Activated CD4-positive, alpha-beta T cell treated with anti-CD3 and anti-CD28 coated beads, Interleukin-2, amount 50 U/mL, for 24 hours (primary cell): ENCODE data around the gene ULK3.

Experiments
- DNase-seq, 2 donors: peaks; one replicate each; pipeline ENCODE4 v3.0.0-alpha.2; 2020; ENCODE audit warnings: low read depth in 1 of 2, low spot score in 1 of 2

ULK3 gene

DNA sequence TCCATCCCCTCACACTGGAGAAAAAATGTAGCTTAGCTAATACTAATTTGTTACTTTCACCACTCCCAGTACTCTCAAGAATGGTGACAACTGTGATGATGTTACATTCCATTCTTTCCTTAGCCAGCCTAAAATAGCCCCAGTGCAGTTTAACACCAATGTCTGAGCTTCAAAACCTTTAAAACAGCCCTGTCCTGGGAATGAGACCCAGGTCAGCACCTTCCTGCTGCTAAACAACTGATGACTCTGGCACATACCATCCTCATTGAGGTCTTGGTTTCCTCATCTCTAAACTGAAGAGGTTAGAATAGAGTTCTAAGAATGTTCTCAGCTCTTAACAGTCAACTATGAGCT is 26.4 kb upstream of the ULK3 start:
- no peak for DNase-seq

DNA sequence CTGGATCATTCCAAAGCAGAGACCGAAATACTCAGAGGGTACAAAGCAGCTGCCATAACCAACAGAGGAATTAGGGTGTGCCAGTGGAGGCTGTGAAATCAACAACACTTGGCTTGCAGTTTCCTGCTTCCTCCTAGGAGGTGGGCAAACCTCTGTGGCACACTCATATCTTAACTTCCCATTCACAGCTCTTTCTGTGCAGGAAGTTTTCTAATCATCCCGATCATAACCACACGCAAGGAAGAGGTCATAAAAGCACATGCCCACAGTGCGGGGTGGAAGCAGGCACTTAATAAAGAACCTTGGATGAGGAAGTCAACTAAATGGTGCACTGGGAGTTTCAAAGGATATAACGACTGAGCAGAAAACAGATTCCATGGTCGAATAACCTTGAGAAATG is 25.1 kb upstream of the ULK3 start:
- no peak for DNase-seq

- DNase-seq: no peak
Observed at GRCh38 chr15:74867466-74868038, 24.6 kb upstream of the ULK3 start.

DNA sequence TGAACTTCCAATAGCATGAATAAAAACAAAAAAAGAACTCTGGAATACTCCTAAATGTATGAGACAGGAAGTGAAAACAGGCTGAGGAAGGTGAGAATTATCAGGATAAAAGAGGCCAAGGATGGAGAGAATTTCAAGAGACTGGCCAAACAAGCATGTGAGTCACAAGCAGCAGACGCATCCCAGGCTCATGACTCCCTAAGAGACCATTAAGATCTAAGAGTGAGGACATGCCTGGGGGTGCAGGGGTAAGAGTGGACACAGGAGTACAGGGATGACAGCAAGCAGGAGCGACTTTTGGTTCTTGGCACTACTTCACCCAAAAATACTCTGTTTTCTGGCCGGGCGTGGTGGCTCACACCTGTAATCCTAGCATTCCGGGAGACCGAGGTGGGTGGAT is 23.1 kb upstream of the ULK3 start:
- no peak for DNase-seq

DNA sequence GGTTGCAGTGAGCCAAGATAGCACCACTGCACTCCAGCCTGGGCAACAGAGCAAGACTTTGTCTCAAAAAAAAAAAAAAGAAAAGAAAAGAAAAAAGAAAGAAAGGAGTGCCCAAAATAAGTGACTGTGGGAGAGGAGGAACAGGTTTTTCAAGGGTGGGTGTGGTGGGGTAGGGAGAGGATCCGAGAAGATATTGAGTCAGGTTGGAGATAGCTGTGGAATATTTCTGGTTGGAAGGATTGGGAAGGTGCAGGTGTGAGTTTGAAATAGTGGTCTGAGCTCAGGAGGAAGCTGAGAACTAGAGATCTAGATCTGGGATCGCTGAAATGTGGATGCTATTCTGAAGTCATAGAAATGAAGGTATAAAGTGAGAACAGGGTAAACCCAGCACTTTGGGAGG is 22.4 kb upstream of the ULK3 start:
- DNase-seq: no peak

DNA sequence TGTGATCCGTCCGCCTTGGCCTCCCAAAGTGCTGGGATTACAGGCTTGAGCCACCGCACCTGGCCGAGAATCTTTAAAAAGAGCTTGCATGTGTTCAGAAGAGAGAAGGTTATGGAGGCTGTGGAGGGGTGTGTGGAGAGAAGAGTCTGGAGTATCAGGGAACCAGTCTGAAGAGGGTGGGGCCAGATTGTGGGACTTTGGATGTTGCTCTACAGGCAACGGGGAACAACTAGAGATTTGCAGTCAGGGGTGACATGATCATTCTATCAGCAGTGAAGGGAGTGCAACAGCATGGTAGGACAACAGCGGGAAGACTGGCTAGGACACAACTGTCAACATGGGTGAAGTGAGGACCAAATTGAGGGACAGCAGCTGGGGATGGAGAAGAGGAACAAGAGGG is 21.3 kb upstream of the ULK3 start:
- DNase-seq: no peak

- no peak for DNase-seq
Observed at GRCh38 chr15:74863239-74864056, 20.5 kb upstream of the ULK3 start.

DNA sequence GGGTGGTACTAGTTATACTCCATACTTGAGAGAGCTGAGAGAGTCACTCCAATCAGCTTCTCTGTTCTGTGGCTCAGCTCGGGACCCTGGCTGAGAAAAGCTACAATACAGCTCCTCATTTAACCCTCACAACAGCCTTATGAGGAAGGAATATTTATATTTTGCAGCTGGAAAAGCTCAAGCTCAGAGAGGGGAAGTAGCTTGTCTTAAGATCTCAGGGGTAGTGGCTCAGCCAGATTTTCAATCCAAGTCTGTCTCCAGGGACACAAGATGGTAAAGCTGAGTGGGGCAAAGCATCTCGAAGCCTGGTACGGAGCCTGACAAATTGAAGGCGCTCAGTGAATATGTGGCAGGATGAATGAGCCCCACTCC is 15.4 kb upstream of the ULK3 start:
- DNase-seq: no peak

GRCh38 chr15:74857671-74858368 is 14.9 kb upstream of the ULK3 start:
- no peak for DNase-seq

DNA sequence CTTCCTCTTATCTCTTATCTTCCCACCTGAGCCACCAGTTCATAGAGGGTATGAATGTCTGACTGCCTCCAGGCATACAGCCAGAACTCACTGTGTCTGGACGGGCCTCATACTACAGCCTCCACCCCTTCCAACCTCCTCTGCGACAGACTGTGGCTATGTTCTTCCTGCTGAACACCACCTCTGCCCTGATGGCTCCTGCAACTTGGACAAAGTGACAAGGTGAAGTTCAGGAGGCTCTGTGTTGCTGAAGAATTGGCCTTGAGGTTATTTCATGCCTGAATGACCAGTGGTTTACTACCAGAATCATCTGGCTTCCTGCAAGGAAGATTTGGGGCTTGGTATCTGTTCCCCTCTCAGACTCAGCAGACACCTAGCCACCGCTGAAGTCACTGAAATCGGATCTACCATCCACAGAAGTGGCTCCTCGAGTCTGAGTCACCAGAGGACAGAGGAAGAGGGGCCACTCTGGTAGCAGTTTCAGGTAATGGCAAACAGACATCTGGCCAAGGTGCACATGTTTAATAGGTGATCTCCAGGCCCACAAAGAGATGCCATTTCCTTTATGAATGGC is 14.2 kb upstream of the ULK3 start:
- no peak for DNase-seq

- DNase-seq: no peak
Observed at GRCh38 chr15:74856537-74856936, 13.6 kb upstream of the ULK3 start.

DNA sequence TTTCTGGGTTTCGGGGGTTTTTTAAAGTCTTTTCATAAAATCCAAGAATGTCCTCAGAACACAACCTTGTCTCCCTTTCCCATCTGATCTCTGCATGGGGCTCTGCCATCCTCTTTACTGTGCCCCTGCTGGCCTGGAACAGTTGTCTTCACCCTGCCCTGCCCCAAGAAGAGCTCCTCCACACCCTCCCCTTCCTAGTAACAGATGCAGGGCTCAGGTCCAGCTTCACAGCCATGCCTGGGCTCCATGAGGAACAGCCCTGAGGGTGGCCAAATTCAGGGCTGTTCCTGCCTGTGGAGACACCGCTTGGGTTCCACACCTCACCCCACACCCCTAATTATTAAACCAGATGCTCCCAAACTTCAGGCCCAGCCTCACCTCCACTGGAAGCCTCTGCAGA is 12.9 kb upstream of the ULK3 start:
- DNase-seq: no peak

DNA sequence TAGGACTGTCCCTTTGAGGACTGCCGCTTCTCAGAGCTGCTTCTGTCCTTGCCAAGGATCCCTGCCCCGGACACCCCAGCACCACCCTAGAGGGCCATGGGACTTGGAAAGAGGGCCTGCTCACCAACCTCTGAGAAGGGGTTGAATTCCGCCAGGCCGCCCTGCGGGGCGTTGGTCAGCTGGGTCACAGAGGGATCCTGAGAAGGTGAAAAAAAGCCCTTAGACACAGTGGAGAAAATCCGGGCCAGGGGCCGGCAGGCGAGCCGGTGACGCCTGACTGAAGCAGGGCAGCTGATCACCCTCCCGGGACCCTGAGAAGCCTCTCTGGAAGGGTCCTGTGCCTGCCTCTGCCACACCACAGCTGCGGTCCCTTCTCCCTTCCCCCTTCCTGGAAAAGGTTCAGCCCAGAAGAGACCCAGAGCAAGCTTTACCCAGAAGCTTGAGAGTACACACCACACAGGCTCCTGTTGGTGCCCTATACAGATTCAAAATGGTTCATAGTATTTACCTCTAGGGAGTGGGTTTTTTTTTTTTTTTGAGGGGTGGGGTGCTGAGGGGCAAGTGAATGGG is 11.6 kb upstream of the ULK3 start:
- DNase-seq: no peak

DNA sequence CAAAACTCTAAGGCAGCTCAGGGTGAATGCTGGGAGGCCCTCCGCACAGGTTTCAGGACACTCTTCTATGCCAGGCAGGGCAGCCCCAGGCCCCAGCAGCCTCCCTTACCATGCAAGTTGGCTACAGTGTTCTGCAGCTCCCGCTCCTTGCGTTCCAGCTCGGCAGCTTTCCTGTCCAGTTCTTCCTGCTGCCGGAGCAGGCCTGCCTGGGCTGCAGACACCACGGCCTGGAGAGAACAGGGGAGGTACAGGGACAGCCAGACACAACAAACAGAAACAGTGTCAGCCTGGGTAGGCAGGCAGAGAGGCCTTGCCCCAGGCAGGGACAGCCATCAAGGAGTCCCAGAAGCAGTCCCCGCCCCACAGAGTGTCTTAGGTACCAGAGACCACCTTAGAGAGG is 9.0 kb upstream of the ULK3 start:
- DNase-seq: no peak

DNA sequence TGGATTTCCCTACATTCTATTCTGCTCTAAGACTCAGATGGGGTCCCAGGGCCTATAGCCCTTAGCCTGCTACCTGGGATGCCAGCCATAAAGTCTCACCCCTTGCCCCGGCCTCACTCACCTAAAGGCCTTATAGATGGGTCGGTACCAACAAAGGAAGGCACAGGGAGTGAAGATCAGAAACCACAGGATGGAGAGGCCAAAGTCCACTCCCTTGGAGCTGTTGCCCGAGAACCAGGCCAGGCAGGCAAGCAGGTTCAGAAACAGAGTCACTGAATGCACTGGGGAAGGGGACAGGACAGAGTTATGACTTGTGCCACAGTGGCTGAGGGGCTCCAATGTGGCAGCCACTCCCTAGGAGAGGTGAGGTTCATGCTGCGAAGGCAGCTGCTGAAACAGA is 7.4 kb upstream of the ULK3 start:
- DNase-seq: no peak

- no peak for DNase-seq
Observed at GRCh38 chr15:74847432-74847831, 4.5 kb upstream of the ULK3 start.

DNA sequence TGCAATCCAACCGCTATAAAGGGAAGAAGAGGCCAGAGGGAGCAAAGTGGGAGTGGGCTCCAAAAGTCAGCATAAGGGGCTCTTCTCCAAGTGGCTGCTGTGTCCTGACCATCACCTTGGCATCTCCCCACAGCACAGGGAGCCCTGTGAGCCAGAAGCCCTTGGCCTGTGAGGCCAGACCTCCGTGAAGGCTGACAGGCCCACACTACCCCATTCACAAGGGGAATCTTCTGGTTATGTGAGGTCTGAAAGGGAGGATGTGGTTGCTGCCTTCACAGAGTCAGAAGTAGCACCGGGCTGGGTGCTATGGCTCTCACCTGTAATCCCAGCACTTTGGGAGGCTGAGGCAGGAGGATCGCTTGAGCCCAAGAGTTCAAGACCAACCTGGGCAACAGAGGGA is 2.6 kb upstream of the ULK3 start:
- DNase-seq: no peak

DNA sequence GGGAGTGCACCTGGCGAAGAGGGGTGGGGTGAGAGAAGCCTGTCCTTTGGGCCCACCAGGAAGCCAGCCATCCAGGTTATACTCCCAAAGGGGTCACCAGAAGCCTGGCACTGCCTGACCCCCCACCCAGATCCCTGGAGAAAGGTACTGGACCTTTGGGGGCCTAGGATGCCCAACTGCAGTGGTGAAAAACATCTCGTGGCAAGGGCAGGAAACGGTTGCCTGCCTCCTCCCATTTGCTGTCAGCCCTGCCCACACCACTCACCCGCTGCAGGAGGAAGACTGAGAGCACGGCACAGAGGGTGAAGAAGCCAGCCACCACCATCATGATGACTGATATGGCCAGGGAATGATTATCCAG is 2.2 kb upstream of the ULK3 start:
- peak in 1 of 2 donors; percentile 37 for DNase-seq

GRCh38 chr15:74844319-74845207 is 1.6 kb upstream of the ULK3 start:
- DNase-seq: no peak

DNA sequence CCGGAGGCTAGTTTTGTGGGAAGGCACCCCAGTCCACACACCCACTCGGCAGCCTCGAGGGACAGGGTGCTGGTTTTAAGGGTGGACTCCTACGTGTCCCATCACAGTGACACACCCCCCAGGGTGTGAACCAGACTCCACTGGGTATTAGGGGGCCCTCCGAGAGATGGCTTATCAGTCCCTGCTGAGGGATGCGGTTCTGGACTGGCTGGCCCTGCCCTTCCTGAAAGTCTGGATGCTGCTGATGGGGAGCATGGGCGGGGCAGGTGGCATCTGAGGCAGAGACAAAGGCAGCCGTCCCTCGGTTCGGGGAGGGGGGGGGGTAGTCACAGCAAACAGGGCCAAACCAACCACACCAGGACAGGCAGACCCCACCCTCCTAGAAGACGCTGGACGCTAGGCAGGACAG is 939 bp upstream of the ULK3 start:
- DNase-seq: no peak

DNA sequence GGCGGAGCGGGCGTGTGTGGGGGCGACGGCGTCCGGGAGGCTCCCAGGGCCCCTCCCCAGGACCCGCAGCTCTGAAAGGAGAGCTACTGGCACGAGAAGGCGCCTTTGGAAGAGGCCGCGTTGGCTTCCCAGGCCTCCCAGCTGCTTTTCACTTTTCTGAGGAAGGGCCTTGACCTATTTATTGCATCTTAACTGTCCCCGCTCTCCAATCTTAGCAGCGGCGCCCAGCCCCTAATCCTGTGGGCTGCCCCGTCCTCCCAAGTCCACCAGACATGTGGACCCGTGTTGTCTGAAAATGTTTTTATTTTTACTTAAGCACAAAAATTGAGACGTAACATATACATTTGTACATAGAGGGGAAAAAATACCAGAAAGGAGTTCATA is 481 bp upstream of the ULK3 start:
- DNase-seq: no peak
